HEK293T (cell line): ENCODE data around the gene MTMR3.

Experiments
- CTCF ChIA-PET: fragments of 350-600 bp; formaldehyde crosslinking; extraction: SDS; loops from one replicate; lab custom pipeline; 2021; ENCODE audit warnings: antibody characterized with exemption, inconsistent platforms; lab: Yijun Ruan, JAX
- POLR2A ChIA-PET: fragments of 350-600 bp; formaldehyde crosslinking; extraction: SDS; loops from one replicate; lab custom pipeline; 2020; ENCODE audit warnings: antibody characterized with exemption, inconsistent platforms; lab: Yijun Ruan, JAX
- DNase-seq: peaks from one replicate; pipeline ENCODE4 v3.0.0; 2012; ENCODE audit warnings: mixed read lengths; ENCODE audit errors: extremely low spot score
- ARNT ChIP-seq: fragments of 450-650 bp; IDR thresholded peaks from 2 replicates; pipeline ENCODE4 v1.6.1; 2017; ENCODE audit warnings: mild to moderate bottlenecking
- BHLHE40 ChIP-seq: fragments of 450-650 bp; IDR thresholded peaks from 2 replicates; pipeline ENCODE4 v1.6.1; 2016; ENCODE audit warnings: mild to moderate bottlenecking, moderate library complexity, borderline replicate concordance
- CTBP1 ChIP-seq: fragments of 450-650 bp; IDR thresholded peaks from 2 replicates; pipeline ENCODE4 v1.6.1; 2016; ENCODE audit warnings: borderline replicate concordance
- ELF4 ChIP-seq: fragments of 450-650 bp; IDR thresholded peaks from 2 replicates; pipeline ENCODE4 v1.6.1; 2017; ENCODE audit warnings: antibody characterized with exemption
- FOXA1 ChIP-seq: fragments of 450-650 bp; IDR thresholded peaks from 2 replicates; pipeline ENCODE4 v1.6.1; 2016; ENCODE audit warnings: mild to moderate bottlenecking
- FOXK2 ChIP-seq: fragments of 450-650 bp; IDR thresholded peaks from 2 replicates; pipeline ENCODE4 v1.6.1; 2016; ENCODE audit warnings: mild to moderate bottlenecking
- FOXM1 ChIP-seq: fragments of 450-650 bp; IDR thresholded peaks from 2 replicates; pipeline ENCODE4 v1.6.1; 2017; ENCODE audit warnings: mild to moderate bottlenecking, borderline replicate concordance
- HDGF ChIP-seq: fragments of 450-650 bp; IDR thresholded peaks from 2 replicates; pipeline ENCODE4 v1.6.1; 2017; ENCODE audit warnings: antibody characterized with exemption, borderline replicate concordance
- L3MBTL2 ChIP-seq: fragments of 450-650 bp; conservative IDR thresholded peaks from 2 replicates; pipeline ENCODE4 v1.6.1; 2016; ENCODE audit warnings: mild to moderate bottlenecking
- LEF1 ChIP-seq: fragments of 450-650 bp; IDR thresholded peaks from 2 replicates; pipeline ENCODE4 v1.6.1; 2017; ENCODE audit warnings: mild to moderate bottlenecking, borderline replicate concordance
- NFRKB ChIP-seq: fragments of 450-650 bp; IDR thresholded peaks from 2 replicates; pipeline ENCODE4 v1.6.1; 2016; ENCODE audit warnings: mild to moderate bottlenecking, moderate library complexity
- SP1 ChIP-seq: fragments of 450-650 bp; IDR thresholded peaks from 2 replicates; pipeline ENCODE4 v1.6.1; 2017
- SUZ12 ChIP-seq: fragments of 450-650 bp; IDR thresholded peaks from 2 replicates; pipeline ENCODE4 v1.6.1; 2016; ENCODE audit warnings: mild to moderate bottlenecking
- TARDBP ChIP-seq: fragments of 450-650 bp; IDR thresholded peaks from 2 replicates; pipeline ENCODE4 v1.6.1; 2016
- ZNF384 ChIP-seq: fragments of 450-650 bp; IDR thresholded peaks from 2 replicates; pipeline ENCODE4 v1.6.1; 2016
- TF ChIP-seq, protein P1 (sequence below): fragments of 450-650 bp; IDR thresholded peaks from 2 replicates; pipeline ENCODE4 v1.6.1; 2016

The MTMR3 gene

GRCh38 chr22:30044369-30044768 is 161.4 kb downstream of the MTMR3 start:
- no peak for TF ChIP-seq BHLHE40
- no peak for TF ChIP-seq ZNF384
- TF ChIP-seq SP1: no peak
- TF ChIP-seq, protein P1, sequence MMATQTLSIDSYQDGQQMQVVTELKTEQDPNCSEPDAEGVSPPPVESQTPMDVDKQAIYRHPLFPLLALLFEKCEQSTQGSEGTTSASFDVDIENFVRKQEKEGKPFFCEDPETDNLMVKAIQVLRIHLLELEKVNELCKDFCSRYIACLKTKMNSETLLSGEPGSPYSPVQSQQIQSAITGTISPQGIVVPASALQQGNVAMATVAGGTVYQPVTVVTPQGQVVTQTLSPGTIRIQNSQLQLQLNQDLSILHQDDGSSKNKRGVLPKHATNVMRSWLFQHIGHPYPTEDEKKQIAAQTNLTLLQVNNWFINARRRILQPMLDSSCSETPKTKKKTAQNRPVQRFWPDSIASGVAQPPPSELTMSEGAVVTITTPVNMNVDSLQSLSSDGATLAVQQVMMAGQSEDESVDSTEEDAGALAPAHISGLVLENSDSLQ: no peak
- TF ChIP-seq LEF1: no peak
- TF ChIP-seq L3MBTL2: no peak
- no peak for TF ChIP-seq NFRKB
- TF ChIP-seq CTBP1: no peak
- TF ChIP-seq TARDBP: no peak
- TF ChIP-seq FOXA1: no peak
- no peak for TF ChIP-seq FOXK2
- TF ChIP-seq ELF4: no peak
- no peak for TF ChIP-seq SUZ12
- no peak for TF ChIP-seq ARNT
- no peak for TF ChIP-seq HDGF
- TF ChIP-seq FOXM1: no peak
- POLR2A ChIA-PET: interaction anchor here (0.6 kb wide), 1 partner anchor 738 kb away, joined by 3 read pairs; no protein-coding TSS in a partner anchor
- CTCF ChIA-PET: no interaction called here
- DNase-seq: no peak

DNA sequence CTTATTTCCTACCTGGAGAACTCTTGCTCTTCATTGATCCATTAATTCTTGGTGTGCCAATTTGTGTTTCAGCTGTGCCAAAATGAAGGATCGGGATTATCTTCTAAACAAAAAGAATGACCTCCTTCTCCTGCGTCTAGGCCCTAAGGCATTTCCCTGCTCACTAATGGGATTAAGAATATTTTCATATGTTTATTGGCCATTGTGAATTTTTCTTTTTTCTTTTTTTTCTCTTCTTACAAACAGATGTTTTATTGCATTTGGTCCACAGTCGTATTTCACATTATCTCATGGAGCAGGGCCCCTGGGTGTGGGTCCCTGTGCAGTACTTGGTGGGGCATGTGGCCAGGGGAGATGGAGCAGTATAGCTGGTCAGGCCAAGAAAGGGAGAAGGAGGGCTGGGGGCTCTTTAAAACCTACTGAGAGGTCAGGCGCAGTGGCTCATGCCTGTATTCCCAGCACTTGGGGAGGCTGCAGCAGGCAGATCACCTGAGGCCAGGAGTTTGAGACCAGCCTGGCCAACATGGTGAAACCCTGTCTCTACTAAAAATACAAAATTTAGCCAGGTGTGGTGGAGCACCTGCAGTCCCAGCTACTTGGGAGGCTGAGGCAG is 162.0 kb downstream of the MTMR3 start:
- no peak for TF ChIP-seq SP1
- no peak for TF ChIP-seq L3MBTL2
- no peak for TF ChIP-seq SUZ12
- no peak for TF ChIP-seq ARNT
- no peak for TF ChIP-seq NFRKB
- TF ChIP-seq, protein P1: no peak
- no peak for TF ChIP-seq BHLHE40
- no peak for TF ChIP-seq TARDBP
- no peak for TF ChIP-seq ELF4
- no peak for TF ChIP-seq LEF1
- TF ChIP-seq HDGF: no peak
- TF ChIP-seq CTBP1: no peak
- no peak for TF ChIP-seq FOXM1
- no peak for TF ChIP-seq ZNF384
- TF ChIP-seq FOXA1: no peak
- no peak for TF ChIP-seq FOXK2
- peak; percentile 5 for DNase-seq
- ChIA-PET POLR2A (interaction anchor here (0.6 kb wide), 1 partner anchor 738 kb away, joined by 3 read pairs; no protein-coding TSS in a partner anchor), CTCF (no interaction called here)

GRCh38 chr22:30045494-30045887 is 162.5 kb downstream of the MTMR3 start:
- TF ChIP-seq NFRKB (no peak), FOXK2 (no peak), CTBP1 (no peak), FOXA1 (no peak), ELF4 (no peak), SUZ12 (no peak), FOXM1 (no peak), ZNF384 (no peak), SP1 (no peak), TARDBP (no peak), LEF1 (no peak), BHLHE40 (no peak), HDGF (no peak), ARNT (no peak)
- no peak for DNase-seq
- ChIA-PET POLR2A (no interaction called here), CTCF (no interaction called here)

DNA sequence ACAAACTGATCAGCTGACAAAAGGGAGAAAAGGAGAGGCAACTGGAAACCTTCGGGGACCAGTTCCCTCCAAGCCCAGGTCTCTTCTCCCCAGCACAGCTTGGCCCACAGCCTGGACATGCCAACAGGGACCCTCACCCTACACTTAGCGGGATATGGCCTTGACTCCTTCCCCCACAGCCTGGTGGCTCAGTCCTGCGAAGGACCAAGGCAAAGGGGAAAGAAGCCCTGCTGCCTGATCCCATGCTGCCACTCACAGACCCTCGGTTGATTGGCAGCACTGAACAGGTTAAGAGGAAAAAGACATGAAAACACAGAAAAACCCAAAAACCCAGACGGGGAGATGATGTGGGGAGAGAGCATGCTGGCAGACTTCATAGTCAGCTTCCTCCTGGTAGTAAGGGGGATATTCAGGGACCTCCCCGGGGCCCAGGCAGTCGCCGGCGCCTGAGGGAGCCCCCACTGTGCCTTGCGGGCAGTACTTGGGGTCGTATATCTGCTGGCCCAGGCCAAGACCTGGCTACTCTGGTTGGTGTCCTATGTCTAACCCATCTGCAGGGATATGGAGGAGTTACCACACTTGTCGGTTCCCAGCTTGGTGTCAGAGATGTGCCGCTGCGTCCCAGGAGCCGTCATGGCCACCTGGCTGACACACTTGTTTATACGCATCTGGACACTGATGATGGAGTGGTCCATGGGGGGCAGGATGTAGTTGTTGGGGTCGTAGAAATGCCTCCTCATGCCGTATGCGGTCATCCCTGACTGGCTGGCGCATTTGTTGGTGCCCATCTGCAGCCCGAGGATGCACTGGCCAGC is 163.1 kb downstream of the MTMR3 start:
- peak; percentile 4 for DNase-seq
- ChIA-PET CTCF (no interaction called here), POLR2A (no interaction called here)
- TF ChIP-seq NFRKB (no peak), L3MBTL2 (no peak), FOXM1 (no peak), CTBP1 (no peak), SP1 (no peak), ARNT (no peak), SUZ12 (no peak), FOXA1 (no peak)
- TF ChIP-seq, protein P1: no peak

- TF ChIP-seq FOXA1 (no peak), LEF1 (no peak), ELF4 (no peak), NFRKB (no peak), ZNF384 (no peak), BHLHE40 (no peak), ARNT (no peak), FOXM1 (no peak), SP1 (no peak), CTBP1 (no peak), HDGF (no peak), SUZ12 (no peak), TARDBP (no peak), FOXK2 (no peak), L3MBTL2 (no peak)
- TF ChIP-seq, protein P1: no peak
- CTCF ChIA-PET: no interaction called here
- POLR2A ChIA-PET: no interaction called here
- DNase-seq: no peak
These were observed 163.9 kb downstream of the MTMR3 start for GRCh38 chr22:30046716-30047363.
